HG02938 (cell line): ENCODE results near the gene PREX1.

Source experiments
- ATAC-seq: cut with Tn5 transposase; IDR thresholded peaks from one replicate; pipeline ENCODE4 v1.9.1; 2021; ENCODE audit warnings: mild to moderate bottlenecking, moderate library complexity; ENCODE audit not compliant: unreplicated experiment

The PREX1 gene

DNA sequence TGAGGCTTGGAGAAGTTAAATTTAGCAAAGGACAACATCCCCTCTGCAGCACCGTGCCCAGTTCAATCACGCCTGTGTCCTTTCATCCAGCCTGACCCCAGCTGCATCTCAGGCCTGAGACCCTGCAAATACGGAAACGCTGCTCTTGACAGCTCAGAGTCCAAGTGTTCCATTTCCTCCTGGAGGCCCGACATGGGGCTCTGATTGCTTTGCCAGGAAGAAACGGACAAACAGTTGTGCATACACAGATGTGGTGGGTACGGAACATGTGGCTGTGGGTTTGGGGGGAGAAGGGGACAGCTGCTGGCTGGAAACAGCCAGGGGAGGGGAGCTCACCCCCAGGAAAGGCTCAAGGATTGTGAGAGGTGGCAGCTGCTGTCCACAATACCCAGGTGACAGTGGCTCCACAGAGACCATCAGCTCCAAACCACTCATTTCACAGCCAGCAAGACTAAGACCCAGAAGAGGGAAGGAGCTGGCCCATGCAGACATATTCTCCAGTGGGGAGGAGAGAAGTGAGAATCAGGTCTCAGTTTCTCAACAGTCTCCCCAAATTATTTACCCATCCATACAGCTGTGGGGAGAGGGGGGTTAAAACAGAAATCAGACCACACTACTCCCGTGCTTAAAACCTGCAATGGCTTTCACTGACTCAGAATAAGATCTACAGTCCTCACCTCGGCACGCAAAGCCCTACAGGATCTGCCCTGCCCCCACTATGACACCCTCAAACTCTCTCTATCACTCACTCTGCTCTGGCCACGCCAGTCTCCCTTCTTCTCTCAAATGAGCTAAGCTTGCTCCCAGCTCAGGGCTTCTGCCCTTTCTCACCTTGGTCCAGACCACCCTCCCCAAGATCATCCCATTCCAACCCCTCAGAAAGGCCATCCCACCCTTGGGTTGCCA, 89.1 kb downstream of the PREX1 start:
- peak; percentile 68 for ATAC-seq

DNA sequence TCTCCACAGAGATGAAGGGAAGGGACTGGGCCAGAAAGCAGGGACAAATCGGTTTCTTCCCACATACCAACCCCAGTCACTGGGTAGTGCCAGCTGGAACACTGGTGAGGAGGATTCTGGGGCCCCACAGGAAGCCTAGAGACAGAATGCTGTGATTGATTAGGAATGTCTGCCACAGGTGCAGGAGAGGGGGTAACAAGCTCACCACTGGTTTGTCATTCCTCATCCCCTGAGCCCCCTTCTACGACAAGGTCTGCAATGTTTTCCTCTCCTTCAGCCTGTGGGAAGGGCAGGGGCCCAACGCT, 89.8 kb downstream of the PREX1 start:
- ATAC-seq, result no peak

DNA sequence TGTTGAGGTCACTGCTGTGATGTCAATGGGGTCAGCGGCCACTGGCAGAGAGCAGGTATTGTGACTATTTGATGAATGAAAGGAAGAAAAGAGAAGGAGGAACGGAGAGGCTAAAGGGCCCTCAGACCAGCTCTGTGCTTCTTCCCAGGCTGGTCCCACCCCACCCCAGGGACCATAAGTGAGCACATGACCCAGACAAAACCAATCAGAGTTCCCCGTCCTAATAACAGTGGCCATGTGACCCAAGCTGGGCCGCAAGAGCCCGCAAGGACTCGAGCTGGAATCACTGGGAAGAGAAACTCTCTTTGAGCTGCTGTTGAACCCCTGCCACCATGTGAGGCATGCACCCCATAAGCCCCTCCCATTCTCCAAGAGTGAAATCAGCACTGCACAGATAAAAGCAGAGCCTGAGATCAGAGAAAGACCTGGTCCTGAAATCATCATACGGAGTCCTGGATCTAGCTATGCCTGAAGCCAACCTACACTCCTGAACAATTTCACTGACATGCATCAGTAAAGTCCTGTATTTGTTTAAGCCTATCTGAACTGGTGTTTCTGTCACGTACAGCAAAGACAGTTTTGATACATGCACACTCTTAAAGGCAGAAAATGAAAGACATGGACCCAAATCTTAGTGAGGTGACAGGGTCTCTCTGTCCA, 90.2 kb downstream of the PREX1 start:
- no peak for ATAC-seq

DNA sequence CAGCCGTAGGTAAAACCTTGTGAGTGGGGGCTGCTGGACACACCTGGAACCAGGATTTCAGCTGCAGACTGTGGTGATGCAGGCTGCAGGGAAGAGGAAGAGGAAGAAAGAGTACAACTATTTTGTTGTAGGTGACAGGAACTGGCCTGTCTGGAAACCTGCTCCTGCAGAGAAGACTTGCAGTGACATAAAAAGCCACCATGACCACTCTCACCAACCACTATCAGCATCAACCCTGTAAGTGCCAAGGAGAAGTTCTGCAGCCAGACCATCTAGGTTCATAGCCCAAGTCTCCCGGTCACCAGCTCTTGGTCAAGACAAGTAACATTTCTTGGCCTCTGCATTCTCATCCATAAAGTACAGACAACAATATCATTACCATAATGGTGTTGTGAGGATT, 91.2 kb downstream of the PREX1 start:
- no peak for ATAC-seq

DNA sequence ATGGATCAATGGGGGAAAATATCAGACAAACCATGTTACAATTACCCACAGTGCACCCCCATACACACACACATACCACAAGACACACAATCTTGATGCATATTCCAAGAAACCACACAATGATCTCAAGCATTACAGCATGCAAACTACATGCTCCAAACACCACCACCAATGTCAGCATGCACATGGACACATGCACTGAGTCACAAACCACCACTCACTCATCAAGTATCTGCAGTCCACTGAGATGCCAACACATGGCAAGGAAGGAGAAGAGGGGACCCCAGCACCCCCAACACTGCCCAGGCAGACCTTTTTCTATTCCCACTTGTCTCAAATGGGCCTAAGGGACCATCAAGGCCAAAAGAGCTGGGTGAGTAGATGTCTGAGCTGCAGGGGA, 91.6 kb downstream of the PREX1 start:
- ATAC-seq, result no peak

DNA sequence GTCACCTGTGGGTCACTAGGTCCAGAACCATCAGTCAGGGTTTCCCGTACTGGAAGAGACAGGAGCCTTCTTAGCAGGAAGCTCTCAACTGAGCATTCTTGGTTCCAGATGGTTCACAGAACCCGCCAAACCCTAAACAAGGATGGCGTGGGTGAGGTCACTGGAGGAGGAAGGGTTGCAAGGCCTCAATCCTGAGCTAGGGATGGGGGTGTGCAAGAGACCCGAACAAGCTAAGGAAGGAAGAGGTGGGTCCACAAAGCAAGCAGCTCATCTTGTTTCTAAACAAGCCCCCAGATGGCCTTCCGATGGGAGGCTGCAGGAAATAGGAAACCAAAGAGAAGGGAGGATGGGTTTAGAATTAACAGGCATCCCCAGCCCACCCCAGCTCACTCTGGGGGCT, 92.7 kb downstream of the PREX1 start:
- no peak for ATAC-seq

DNA sequence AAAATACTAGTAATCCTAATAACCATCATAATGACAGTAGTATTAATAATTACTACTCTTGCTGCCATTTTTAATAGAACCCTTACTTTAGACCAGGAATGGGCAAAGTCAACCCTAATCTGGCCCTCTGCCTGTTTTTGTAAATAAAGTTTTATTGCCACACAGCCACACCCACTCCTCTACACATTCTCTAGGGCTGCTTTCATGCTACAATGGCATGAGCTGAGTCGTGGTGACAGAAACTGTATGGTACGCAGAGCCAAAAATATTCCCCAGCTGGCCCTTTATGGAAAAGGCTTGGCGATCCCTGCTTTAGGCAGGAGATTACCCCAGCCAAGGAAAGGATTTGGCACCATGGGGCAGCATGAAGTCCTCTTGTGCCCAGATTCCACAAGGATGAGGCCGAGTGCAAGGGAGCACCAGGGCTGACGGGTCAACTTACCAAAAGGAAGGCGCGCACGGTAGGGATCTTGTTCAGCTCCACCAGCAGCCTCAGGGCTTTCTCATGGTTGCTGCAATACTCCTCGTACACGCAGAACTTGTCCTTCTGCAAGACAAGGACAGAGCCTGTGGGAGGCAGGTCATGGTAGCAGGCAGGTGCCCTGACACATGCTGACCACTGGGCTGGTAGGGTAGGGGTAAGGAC, 93.6 kb downstream of the PREX1 start:
- ATAC-seq, result no peak

DNA sequence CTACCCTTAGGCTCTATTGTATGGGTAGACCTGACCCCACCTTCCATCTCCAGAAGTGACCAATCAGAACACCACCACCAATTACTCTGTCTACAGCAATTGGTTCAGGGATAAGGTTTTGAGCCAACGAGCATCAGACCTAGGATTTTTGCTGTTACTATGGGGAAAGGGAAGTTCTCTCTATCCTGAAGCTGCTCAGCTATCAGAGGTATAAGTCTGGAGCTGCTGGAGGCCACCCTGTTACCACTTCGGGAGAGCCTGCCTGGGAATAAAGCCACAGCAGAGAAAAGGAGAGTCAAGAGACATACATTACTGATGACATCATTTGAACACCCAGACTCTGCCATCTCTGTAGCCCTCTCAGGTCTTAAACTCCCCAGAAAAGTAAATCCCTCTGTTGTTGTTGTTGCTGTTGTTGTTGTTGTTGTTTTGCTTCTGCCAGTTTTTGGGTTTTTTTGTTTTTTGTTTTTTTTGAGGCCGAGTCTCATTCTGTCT, 94.5 kb downstream of the PREX1 start:
- no peak for ATAC-seq

DNA sequence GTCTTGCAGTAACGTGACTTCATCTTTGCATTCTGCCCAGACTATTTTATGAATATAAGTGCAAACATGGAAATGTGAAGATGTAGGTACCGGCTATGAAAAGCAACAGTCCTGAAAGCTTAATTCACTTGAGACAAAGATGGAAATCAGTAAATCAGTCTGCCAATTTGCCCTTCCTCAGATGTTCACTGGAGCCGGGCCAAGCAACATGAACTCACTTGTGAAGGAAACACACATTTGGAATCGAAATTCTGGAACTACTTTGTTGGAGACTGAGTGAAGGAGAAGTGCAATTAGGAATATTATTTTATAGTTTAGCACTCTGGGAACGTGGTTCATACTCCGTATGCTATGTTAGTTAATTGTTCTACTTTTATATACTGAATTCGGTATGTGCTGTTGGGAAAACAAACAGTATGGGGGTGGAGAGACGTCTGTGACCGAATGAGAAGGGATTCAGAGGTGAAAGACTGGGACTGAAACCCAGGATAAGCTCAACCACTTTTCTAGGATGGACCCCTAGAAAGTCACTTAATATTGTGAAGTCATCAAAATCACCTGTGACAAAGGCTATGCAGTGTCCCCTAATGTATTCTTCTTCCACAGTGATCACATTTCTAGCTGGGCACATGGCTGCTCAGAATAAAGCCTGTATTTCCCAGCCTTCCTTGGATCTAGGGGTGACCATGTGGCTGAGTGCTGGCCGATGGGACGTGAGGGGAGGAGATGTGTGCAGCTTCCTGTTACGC, 95.5 kb downstream of the PREX1 start:
- ATAC-seq, result no peak

DNA sequence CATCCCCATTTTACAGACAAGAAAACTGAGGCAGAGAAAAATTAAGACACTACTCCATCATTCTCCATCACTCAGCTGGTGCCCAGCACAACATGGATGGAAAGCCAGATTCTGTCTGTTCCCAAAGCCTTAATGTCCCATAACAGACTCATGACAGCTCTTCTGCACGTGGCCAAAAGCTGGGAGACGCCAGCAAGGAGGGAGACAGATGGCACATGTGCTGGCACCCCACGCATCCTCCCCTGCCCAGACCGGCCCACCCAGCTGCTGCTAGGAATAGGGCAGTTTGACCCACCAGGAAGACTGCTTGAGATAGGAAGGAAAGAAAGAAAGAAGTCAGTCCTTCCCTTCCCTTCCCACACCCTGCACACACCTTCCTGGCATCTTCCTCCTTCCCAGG, 96.3 kb downstream of the PREX1 start:
- ATAC-seq, result no peak

DNA sequence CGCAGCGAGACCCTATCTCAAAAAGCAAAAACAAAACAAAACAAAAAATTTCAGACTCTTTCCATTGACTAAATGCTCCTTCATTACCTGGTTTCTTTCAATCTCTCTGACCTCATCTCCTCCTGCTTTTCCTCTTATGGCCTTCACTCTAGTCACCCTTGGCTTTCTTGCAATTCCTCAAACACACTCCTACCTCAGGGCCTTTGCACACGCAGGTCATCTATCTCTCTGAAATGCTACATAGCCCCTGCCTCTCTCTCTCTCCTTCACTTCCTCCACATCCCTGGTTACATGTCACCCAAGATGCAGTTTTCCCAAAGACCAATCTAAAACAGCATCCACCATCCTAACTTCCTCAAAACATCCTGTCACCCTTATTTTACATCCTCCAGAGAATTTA, 96.8 kb downstream of the PREX1 start:
- ATAC-seq, result no peak

DNA sequence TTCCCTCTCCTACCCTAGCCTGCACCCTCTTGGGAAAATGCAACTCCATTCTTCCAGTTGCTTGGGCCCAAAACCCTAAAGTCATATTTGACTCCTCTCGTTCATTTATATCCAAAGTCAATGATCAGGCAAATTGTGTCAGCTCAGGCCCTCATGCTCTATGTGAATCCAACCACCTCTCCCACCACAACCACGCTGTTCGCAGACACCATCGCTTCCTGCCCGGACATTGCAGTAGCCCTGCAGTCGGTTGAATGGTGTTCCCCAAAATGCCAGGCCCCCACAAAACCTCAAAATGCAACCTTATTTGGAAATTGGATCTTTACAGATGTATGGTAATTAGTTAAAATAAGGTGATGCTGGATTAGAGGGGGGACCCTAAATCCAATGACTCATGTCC, 98.3 kb downstream of the PREX1 start:
- ATAC-seq, result no peak

DNA sequence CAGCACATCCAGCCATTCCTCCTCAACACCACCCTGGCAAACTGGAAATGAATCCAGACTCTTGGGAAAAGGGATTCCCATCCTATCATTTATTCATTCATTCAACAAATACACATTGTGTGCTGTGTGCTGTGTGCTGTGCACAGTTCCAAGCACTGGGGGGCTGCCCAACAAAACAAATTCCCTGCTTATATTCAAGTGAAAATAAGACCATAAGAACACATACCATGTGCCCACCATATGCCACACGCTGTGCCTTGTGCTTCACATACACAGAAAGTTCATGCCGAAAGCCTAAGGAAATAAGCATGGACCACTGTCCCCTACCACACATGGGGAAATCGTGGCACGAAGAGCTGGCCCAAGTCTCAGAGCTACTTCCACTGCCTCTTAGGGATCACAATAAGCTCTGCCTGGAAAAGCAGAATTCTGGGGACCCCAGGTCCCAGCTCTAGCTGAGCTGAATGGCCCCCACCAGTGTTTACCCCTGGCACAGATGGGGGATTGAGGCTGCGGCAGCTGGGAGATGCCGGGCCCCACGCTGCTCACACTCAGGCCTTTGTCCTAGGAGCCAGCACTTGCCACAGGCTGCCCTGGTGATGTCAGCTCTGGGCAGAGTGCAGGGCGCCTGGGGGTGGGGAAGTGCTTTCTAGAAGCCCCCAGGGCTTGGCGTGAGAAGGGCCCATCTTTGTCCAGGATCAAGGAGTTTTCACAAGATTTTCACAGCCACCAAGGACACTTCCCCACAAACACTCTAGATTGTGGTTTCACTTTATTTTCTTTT, 99.6 kb downstream of the PREX1 start:
- ATAC-seq, result no peak

DNA sequence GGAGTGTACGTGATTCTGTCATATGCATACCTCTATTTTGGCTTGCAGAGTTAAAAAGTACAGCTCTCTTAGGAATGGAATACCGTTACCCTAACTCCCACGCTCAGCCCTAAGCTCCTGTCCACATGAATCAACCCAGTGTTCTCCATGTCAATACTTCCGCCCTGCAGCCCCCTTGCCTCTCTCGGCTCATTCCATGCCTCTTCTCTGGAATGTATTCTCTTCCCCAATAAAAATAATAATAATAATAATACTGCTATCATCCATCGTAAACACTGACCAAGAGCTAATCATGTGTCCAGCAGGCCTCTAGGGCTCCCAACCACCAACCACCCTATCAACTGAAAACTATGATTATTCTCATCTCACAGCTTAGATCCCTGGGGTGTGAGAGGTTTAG, 100.6 kb downstream of the PREX1 start:
- ATAC-seq, result no peak

DNA sequence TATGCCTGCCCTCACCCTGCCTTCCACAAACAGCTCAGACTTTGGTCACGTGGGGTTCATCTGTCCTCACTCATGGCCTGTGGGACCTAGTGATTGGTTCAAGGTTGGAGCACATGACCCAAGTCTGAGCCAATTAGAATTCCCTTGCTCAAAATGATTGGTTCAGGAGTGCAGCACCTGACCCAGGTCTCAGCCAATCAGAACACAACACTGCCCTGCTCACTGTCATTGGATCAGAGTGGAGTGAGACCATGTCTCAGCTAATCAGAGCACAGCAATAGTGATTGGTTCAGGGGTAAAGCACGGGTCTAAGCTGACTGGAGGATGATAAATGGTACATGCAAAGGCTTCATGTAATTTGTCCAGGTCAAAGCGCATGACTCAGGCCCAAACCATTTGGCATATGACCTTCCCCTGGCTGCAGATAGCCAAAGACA, 102.2 kb downstream of the PREX1 start:
- no peak for ATAC-seq

DNA sequence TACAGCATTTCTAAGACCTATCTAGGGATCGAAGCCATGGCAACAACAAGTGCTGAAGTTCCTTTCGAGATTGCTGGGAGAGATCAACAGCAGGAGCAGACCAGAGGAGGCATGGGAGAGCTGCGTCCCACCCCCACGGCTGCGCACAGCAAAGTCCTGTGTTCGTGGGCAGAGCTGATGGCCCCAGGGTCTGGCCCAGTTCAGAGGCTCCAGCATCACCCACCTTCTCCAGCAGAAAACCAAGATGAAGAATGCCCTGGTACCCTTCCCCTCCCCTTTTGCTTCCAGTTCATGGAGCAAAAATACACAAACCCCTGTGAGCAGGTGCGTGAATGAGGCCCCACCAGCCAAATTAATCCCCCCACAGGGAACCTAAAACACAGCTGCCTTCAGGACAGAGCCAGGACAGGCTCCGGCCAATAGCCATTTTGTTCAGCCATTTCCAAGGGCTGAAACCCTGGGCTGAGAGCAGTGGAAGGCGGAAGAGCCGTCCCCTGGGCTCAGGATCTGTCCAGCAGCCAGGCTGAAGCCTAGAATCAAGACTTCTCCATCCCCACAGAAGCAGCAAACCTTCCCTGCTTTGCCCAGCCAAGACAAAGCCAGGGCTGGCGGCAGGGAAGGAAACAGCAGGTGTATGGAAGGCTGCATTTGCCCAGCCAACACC, 102.8 kb downstream of the PREX1 start:
- no peak for ATAC-seq

DNA sequence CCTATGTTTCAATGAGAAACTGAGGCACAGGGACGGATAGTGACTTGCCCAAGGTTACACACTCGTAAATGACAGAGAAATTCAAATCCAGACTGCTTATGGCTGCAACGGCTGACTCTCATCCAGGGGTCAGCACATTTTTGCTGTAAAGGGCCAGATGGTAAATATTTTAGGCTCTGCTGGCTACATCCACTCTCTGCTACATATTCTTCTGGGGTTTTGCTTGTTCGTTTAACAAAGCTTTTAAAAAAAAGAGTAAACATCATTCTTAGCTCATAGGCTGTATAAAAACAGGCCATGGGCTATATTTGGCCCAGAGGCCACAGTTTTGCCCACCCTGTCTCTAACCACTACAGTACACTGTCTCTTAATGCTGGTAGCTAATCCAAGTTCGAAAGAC, 103.4 kb downstream of the PREX1 start:
- no peak for ATAC-seq

DNA sequence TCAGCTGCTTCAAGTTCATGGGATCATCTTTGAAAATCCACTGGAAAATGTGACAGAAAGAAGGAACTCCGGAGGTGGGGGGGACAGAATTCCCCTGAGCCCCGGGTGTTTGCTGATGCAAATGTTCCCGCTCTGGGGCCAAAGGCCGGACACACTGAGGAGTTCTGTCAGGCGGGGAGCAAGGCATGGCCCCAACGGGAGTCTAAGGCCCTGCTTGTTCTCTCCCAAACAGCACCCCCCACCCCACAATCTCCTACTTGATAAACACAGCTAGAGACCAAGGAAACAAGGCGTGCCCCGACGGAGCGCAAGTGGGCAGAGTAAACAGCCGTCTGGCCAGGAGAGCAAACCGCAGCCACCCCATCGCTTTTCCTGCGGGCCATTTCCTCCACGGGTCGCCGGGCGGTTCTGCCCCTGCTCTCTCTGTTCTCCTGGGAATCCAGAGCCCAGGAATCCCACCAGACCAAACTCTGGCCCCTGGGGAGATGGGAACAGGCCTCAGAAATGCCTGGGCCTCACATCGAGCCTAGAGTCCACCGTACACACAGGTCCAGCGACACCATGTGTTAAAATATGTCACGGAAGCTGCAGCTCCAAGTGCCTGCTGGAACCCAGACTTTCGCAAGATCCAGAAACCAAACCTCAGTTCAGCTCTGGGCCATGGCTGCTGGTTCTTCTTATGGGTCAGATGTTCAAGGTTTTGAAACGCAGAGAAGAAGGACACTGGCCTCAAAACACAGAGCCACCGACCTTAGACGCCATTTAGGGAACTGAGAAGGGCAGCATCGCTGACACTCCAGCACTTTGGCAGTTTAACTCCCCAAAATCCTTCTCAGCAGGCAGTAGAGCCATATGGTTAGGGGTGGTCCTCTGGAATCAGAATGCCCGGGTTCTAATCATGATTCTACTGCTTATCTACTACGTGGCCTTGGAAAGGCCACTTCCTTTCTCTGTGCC, 104.2 kb downstream of the PREX1 start:
- ATAC-seq, result no peak

DNA sequence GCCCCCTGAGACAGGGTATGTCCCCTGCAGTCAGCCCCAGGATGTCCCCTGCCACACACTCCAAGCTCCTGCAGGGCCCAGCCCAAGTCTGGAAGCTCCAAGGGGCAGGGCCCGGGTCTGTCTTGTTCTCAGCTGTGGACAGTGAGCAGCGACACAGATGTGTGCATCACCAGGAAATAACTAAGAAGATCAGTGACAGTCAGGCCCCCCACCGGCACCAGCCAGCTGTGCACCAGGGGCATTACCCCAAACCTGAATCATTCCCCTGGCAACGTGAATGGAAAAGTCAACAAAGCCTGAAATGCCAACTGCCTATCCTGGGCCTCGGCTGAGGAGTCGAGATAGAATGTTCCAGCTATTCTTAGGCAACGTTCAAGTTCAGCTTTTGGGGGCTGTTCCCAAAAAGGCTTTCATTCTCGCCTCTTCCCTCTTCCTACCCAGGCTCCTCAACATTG, 105.0 kb downstream of the PREX1 start:
- ATAC-seq, result no peak
